Stimulated activated CD4-positive, alpha-beta T cell treated with anti-CD3 and anti-CD28 coated beads, Interleukin-12 subunit alpha, Interleukin-12 subunit beta, amount 100 ng/mL, for 4 hours (primary cell): Measurements from ENCODE around the gene EIF1.

Experiments used
- DNase-seq: peaks from one replicate; pipeline ENCODE4 v3.0.0-alpha.2; 2020

Gene EIF1

GRCh38 chr17:41707803-41708669, 19.4 kb downstream of the EIF1 start:
- DNase-seq: no peak

- DNase-seq: no peak
Observed at GRCh38 chr17:41710472-41711090, 21.9 kb downstream of the EIF1 start.

- no peak for DNase-seq
Observed at GRCh38 chr17:41711669-41712400, 23.1 kb downstream of the EIF1 start, which contains the start of gene GAST. TSS of gene GAST (plus strand) at chr17:41712331. CDS start at chr17:41715437, 3,106 bp downstream.

DNA sequence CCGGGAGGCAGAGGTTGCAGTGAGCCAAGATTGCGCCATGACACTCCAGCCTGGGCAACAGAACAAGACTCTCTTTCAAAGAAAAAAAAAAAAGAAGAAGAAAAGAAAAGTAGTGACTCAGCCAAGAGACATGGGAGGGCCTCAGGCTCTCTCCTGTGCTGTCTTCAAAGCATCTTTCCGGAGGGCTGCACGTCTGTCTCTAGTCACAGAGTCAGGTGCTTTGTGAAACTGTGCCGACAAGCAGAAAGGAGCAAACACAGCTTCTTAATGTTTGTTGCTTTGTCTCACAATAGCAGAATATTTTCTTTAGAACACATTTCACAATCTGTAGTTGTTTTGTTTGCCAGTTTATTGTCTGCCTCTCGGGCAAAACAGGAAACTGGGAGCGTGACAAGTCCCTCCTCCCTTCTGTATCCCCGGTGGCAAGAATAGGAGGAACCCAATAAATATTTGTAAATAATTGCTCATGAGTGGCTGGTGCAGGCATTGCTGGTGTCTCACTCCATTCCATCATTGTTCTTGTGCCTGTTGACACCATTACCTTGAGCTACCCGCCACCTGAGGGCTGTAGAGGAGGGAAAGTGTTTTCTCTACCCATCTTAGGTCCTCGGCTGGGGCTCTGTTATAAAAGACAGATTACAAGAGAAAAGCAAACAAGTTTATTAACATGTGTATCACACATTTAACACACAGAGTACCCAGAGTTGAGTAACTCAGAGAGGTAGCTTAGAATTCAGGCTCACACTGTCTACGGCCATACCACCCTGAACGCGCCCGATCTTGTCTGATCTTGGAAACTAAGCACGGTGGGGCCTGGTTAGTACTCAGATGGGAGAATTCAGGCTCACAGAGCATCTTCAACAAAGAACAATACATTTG, 29.0 kb downstream of the EIF1 start:
- DNase-seq: no peak

DNA sequence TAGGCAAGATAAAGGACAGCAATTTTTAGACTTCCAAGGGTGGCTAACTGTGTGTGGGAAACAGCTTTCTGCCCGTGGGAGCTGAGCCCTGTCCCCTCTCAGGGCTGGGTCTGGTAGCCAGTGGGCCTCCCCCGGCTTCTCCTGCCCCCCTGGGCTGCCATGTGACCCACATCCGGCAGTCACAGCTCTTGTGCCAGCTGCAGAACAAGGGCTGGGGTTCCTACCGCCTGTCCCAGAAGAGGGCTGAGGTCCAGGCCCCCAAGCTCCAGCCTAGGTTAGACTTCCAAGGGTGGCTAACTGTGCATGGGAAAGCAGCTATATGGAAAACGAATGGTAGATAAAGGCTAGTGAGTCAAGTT, 29.6 kb downstream of the EIF1 start:
- DNase-seq: no peak

DNA sequence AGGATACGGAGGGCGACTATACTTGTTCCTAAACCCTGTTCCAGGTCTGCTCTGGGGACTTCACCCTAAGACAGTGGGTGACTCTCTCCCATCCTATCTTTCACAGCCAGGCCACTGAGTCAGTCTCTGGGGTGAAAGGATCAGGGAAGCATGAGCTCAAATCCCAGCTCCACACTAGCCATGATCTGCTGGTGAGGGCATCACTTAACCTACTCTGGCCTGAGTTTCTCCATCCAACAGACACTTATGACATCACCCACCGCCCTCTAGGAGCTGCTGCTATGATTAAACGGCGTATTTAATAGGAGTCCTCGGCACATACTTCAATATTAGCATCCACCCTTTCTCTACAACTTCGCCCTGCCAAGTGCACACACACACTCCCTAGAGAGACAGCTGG, 33.5 kb downstream of the EIF1 start:
- DNase-seq: no peak

DNA sequence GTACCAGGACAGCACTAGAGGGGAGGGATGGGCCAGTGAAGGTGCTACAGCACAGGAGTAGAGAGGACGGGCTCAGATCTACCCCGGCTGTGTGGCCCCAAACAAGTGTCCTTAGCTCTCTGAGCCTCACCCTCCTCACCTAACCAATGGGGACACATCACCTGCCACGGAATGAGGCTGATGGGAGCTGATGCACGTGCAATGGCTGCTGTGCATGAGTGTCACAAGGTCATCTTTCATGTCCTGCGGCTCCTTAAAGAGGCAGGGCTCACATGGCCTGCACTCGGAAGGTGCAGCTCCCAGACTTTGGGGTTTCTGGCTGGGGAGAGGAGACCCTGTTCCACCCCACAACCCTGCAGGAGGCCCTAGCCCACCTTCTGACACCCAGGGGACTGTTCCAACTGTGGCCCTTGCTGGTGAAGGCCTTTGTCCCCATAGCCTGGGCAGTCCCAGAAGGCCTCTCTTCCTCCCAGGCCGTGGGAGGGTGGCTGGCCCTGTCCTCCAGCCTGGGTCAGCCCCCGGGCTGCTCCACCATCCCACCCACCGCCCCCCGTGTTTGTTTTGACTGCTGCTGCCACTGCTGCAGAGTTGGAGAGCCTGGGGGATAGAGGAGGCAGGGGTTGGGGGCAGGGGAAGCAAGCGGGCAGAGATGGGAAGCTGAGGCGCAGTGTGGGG, 35.3 kb downstream of the EIF1 start:
- no peak for DNase-seq

- DNase-seq: no peak
Observed at GRCh38 chr17:41724476-41725050, 35.9 kb downstream of the EIF1 start.

DNA sequence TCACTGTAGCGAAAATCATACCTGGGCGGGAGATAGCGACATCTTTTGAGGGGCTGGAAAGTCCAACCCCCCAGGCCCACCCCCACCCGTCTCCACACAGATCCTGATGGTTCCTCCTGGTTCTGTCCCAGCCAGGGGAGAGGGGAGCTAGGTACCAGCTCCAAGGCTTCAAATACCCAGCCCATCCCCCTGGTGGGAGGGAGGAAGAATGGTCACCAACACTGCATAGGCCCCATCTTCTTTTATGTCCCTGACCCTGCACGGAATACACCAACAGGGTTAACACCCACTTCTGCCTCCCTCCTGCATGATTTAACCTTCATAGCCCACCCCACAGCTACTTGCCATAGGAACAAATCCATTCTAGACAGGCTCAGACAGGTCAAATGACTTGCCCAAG, 36.4 kb downstream of the EIF1 start:
- DNase-seq: no peak

- no peak for DNase-seq
Observed at GRCh38 chr17:41728056-41728455, 39.4 kb downstream of the EIF1 start.

- DNase-seq: no peak
Observed at GRCh38 chr17:41730479-41730878, 41.8 kb downstream of the EIF1 start.

DNA sequence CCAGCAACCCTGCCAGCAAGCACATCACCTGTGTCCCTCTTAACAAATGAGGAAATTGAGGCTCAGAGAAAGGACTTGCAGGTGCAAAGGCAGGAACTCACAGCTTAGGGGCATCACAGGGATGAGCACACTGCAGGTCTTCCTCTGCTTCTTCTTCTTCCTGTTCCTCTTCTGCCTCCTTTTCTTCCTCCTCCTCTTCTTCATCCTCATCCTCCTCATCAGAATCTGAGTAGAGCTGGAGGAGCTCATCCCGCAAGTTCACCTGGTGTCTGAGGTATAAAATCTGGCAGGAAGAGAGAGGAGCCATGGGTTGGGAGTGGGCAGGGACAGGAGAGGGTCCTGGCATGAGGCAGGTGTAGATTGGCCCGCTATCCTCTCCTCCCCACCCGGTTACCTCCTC, 43.2 kb downstream of the EIF1 start:
- no peak for DNase-seq

DNA sequence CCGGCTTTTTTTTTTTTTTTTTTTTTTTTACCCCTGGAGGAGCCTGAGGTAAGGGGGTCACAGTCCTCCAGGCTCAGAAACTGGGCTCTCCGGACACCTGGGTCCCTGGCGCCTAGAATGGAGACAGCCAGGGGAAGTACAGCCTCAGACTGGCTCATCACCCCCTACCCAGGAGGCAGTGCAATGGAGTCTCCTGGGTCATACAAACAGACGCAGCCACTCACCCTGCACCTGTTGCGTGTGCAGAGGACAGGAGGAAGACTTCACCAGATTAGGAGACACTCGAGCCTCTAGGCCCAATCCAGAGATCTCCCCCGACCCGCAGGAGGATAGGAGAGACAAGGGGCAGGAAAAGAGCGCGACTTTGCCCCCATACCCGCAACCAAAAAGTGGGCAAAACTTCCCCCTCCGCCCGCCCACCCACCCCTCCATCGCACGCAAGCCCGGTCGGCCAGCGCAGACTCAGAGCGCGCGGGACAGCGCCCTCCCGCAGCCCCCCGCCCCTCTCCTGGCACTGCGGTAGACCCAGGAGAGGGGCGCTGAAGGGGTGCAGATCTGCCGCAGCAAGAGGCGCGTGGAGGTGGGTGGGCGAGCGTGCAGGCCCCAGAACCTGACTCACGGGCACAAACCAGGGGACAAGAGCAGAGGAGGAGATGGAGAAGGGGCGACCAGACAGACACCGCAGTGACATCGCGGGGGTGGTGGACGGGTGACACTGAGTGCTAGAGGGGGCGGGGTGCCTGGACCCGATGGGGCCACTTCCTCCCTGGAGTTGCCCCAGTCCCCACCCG, 44.9 kb downstream of the EIF1 start:
- no peak for DNase-seq

GRCh38 chr17:41734139-41734948, 45.7 kb downstream of the EIF1 start, which contains the start of gene HAP1:
TSS of gene HAP1 (minus strand) at chr17:41734643. CDS start at chr17:41734634, 9 bp downstream.
- DNase-seq: no peak

DNA sequence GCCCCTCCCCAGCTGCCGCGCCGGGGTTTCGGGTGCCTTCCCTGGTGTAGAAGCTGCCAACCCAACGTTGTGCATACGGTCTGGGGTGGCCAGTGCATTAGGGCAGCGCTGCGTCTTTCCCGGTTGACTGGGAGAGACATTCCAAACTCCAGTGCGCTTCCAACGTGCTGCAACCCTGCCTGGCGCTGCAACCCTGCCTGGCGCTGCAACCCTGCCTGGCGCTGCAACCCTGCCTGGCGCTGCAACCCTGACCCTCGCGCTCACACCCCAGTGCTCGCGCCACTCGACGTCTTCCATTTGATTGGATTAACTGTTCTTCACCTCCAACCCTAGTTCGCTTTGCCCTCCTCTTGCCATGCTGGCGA, 46.2 kb downstream of the EIF1 start:
- DNase-seq: no peak

GRCh38 chr17:41735744-41736143, 47.1 kb downstream of the EIF1 start:
- DNase-seq: no peak

GRCh38 chr17:41736983-41737679, 48.4 kb downstream of the EIF1 start:
- no peak for DNase-seq

- no peak for DNase-seq
Observed at GRCh38 chr17:41737680-41738023, 49.0 kb downstream of the EIF1 start.

- peak; percentile 78 for DNase-seq
Observed at GRCh38 chr17:41738077-41738800, 49.6 kb downstream of the EIF1 start.
